Mesenchymal stem cell (in vitro differentiated cells and primary cell): ENCODE results near the gene COX14.
"Not testable (repeated sequence)": the region's sequence is repeated elsewhere in the genome, so short reads cannot be mapped to it uniquely, and the experiment has no call there.

ENCODE experiments used
- DNase-seq: peaks from one replicate; pipeline ENCODE4 v3.0.0-alpha.2; 2013
- H2AFZ ChIP-seq: one replicate; pipeline ENCODE4 v1.6.1; 2013; ENCODE audit warnings: low read depth, mild to moderate bottlenecking, control low read depth, inconsistent platforms, low read length, moderate library complexity
- H2AK5ac ChIP-seq: 2 replicates; pipeline ENCODE4 v1.6.1; 2013; ENCODE audit warnings: low read length, moderate library complexity, mild to moderate bottlenecking, inconsistent platforms; ENCODE audit not compliant: severe bottlenecking
- H2BK120ac ChIP-seq: one replicate; pipeline ENCODE4 v1.6.1; 2013; ENCODE audit warnings: low read depth, mild to moderate bottlenecking, inconsistent platforms, low read length, moderate library complexity
- H2BK12ac ChIP-seq, 2 experiments: one replicate each; pipeline ENCODE4 v1.6.1; 2013; ENCODE audit warnings: inconsistent platforms in 2 of 2, low read length in 2 of 2, mild to moderate bottlenecking in 2 of 2, moderate library complexity in 2 of 2, control low read depth in 1 of 2
- H2BK15ac ChIP-seq: one replicate; pipeline ENCODE4 v1.6.1; 2013; ENCODE audit warnings: mild to moderate bottlenecking, low read depth, inconsistent platforms; ENCODE audit not compliant: poor library complexity, severe bottlenecking
- H2BK5ac ChIP-seq: 2 replicates; pipeline ENCODE4 v1.6.1; 2013; ENCODE audit warnings: low read depth, mild to moderate bottlenecking, low read length, control low read depth, inconsistent platforms; ENCODE audit not compliant: poor library complexity, severe bottlenecking
- H3K14ac ChIP-seq, 2 experiments: one replicate each; pipeline ENCODE4 v1.6.1; 2013; ENCODE audit warnings: inconsistent platforms in 2 of 2, low read length in 2 of 2, control low read depth in 1 of 2, mild to moderate bottlenecking in 1 of 2, moderate library complexity in 1 of 2
- H3K18ac ChIP-seq, 2 experiments: one replicate each; pipeline ENCODE4 v1.6.1; 2013; ENCODE audit warnings: inconsistent platforms in 2 of 2, low read length in 2 of 2, control low read depth in 1 of 2, low read depth in 1 of 2, mild to moderate bottlenecking in 1 of 2
- H3K23ac ChIP-seq, 2 experiments: one replicate each; pipeline ENCODE4 v1.6.1; 2013; ENCODE audit warnings: inconsistent platforms in 2 of 2, low read length in 2 of 2, mild to moderate bottlenecking in 2 of 2, moderate library complexity in 2 of 2, control low read depth in 1 of 2
- H3K27ac ChIP-seq: 2 replicates; pipeline ENCODE4 v1.5.1; 2013; ENCODE audit warnings: mild to moderate bottlenecking, moderate library complexity, low read length, control low read depth, inconsistent platforms; ENCODE audit not compliant: poor library complexity, severe bottlenecking
- H3K27me3 ChIP-seq, 2 experiments: 2 replicates each; pipeline versions ENCODE4 v1.6.1 to v1.7.0; 2013; ENCODE audit warnings: low read length in 2 of 2, mild to moderate bottlenecking in 2 of 2, moderate library complexity in 2 of 2, control low read depth in 1 of 2, inconsistent platforms in 1 of 2; ENCODE audit not compliant: control insufficient read depth in 1 of 2, insufficient read depth in 1 of 2
- H3K36me3 ChIP-seq, 2 experiments: 2 replicates each; pipeline versions ENCODE4 v1.6.1 to v1.7.0; 2013; ENCODE audit warnings: low read length in 2 of 2, control low read depth in 1 of 2, inconsistent platforms in 1 of 2, low read depth in 1 of 2, mild to moderate bottlenecking in 1 of 2; ENCODE audit not compliant: insufficient read depth in 2 of 2, control insufficient read depth in 1 of 2
- H3K4ac ChIP-seq, 2 experiments: one replicate each; pipeline ENCODE4 v1.6.1; 2013; ENCODE audit warnings: inconsistent platforms in 2 of 2, low read length in 2 of 2, mild to moderate bottlenecking in 2 of 2, moderate library complexity in 2 of 2, control low read depth in 1 of 2, low read depth in 1 of 2
- H3K4me1 ChIP-seq: 2 replicates; pipeline ENCODE4 v1.6.1; 2013; ENCODE audit warnings: low read depth, low read length, control low read depth; ENCODE audit not compliant: control insufficient read depth, insufficient read depth
- H3K4me2 ChIP-seq: 2 replicates; pipeline ENCODE4 v1.6.1; 2013; ENCODE audit warnings: low read length, mild to moderate bottlenecking, inconsistent platforms; ENCODE audit not compliant: poor library complexity, severe bottlenecking
- H3K4me3 ChIP-seq, 2 experiments: 2 replicates each; pipeline versions ENCODE4 v1.5.1 to v1.7.0; 2013; ENCODE audit warnings: low read length in 2 of 2, mild to moderate bottlenecking in 2 of 2, control low read depth in 1 of 2, low read depth in 1 of 2; ENCODE audit not compliant: insufficient read depth in 1 of 2
- H3K79me1 ChIP-seq: replicated peaks from 2 replicates; pipeline ENCODE4 v1.6.1; 2013; ENCODE audit warnings: mild to moderate bottlenecking, control low read depth, low read length, inconsistent platforms; ENCODE audit not compliant: poor library complexity, severe bottlenecking
- H3K9ac ChIP-seq: 2 replicates; pipeline ENCODE4 v1.7.0; 2013; ENCODE audit warnings: mild to moderate bottlenecking, low read length, moderate library complexity
- H3K9me3 ChIP-seq: 2 replicates; pipeline ENCODE4 v1.7.0; 2013; ENCODE audit warnings: mild to moderate bottlenecking, low read length; ENCODE audit not compliant: control insufficient read depth
- H4K8ac ChIP-seq: one replicate; pipeline ENCODE4 v1.6.1; 2013; ENCODE audit warnings: inconsistent platforms, mild to moderate bottlenecking, low read length, moderate library complexity
- H4K91ac ChIP-seq: one replicate; pipeline ENCODE4 v1.6.1; 2013; ENCODE audit warnings: mild to moderate bottlenecking, low read length, inconsistent platforms
- WGBS: methylation state at CpG from one replicate; pipeline ENCODE4 v1.1.7; 2013; ENCODE audit warnings: mixed read lengths; 5-methylcytosine and 5-hydroxymethylcytosine counted together

COX14 gene

GRCh38 chr12:50151047-50151687, 39.1 kb downstream of the COX14 start:
- H2BK15ac ChIP-seq, result no peak overlapping the region
- no peak overlapping the region for H2BK12ac ChIP-seq
- H4K91ac ChIP-seq, result no peak overlapping the region
- peaks cover 16% of the 10 kb centered on the region for H3K79me1 ChIP-seq
- no peak for DNase-seq
- H3K23ac ChIP-seq, result no peak overlapping the region
- no peak overlapping the region for H3K4me2 ChIP-seq
- H3K36me3 ChIP-seq, result peaks cover 5% of the 10 kb centered on the region in 2 experiments
- no peak overlapping the region for H3K14ac ChIP-seq
- no peak overlapping the region for H2BK120ac ChIP-seq
- H4K8ac ChIP-seq, result no peak overlapping the region
- no peak overlapping the region for H3K4me3 ChIP-seq
- no peak overlapping the region for H3K18ac ChIP-seq
- no peak overlapping the region for H2AFZ ChIP-seq
- H3K27me3 ChIP-seq, result no peaks in the 10 kb centered on the region
- H2BK5ac ChIP-seq, result no peak overlapping the region
- H3K27ac ChIP-seq, result no peak overlapping the region
- WGBS, result 100% methylated on average over 1 of the region's 1 CpG
- no peak overlapping the region for H2AK5ac ChIP-seq
- H3K4me1 ChIP-seq, result no peaks in the 10 kb centered on the region
- no peak overlapping the region for H3K4ac ChIP-seq
- no peak overlapping the region for H3K9ac ChIP-seq
- H3K9me3 ChIP-seq, result no peaks in the 10 kb centered on the region

DNA sequence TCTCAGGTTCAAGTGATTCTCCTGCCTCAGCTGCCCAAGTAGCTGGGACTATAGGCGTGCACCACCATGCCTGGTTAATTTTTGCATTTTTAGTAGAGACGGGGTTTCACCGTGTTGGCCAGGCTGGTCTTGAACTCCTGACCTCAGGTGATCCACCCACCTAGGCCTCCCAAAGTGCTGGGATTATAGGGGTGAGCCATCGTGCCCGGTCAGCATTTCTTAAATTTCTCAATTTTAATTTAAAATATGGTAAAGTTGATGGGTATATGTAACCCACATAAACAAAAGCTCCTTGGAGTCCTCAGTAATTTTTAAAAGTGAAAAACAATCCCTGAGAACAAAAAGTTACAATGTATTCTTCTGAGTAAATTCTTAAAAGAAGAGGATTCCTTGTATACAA, 42.9 kb downstream of the COX14 start:
- not testable (repeated sequence) for H3K79me1 ChIP-seq, H3K27ac ChIP-seq, H3K4me3 ChIP-seq, H2BK120ac ChIP-seq, DNase-seq, H3K9ac ChIP-seq, H4K8ac ChIP-seq, H2AFZ ChIP-seq, H3K14ac ChIP-seq, H3K9me3 ChIP-seq, H3K4ac ChIP-seq, H3K27me3 ChIP-seq, H3K18ac ChIP-seq, H3K4me1 ChIP-seq, H2BK15ac ChIP-seq, H4K91ac ChIP-seq, H3K4me2 ChIP-seq, H2BK12ac ChIP-seq, H3K23ac ChIP-seq, H2AK5ac ChIP-seq, H2BK5ac ChIP-seq
- WGBS, result 90% methylated on average over 1 of the region's 5 CpGs
- H3K36me3 ChIP-seq, result peaks cover 2 to 11% of the 10 kb centered on the region in 2 experiments

DNA sequence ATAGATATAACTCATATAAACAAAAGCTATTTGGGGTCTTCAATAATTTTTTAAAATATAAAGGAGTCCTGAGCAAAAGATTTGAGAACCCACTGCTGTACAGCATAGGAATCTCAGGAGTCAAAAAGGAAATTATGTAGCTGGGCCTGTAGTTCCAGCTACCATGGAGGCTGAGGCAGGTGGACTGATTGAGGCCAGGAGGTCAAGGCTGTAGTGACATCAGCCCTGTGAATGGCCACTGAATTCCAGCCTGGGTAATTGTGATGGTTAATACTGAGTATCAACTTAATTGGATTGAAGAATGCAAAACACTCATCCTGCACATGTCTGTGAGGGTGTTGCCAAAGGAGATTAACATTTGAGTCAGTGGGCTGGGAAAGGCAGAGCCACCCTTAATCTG, 44.6 kb downstream of the COX14 start:
- no peak overlapping the region for H2BK12ac ChIP-seq
- no peak overlapping the region for H3K4me2 ChIP-seq

DNA sequence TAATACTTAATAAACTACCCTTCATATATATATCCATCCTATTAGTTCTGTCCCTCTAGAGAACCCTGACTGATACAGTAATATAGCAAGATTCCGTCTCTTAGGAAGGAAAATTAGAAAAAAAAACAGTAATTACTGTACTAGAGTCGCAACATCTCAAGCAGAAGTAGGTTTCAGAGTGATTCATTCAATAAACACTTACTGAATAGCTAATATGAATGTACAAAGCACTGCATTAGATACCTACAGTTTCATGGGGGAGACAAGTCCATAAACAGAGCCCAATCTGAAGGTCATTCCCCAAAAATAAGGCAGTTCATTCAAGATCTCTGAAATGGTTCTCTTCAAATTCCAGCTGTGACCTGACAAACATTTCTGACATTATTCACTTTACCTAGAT, 45.2 kb downstream of the COX14 start:
- no CpG with 5 or more reads among the region's 2 CpGs for WGBS
- H3K4me3 ChIP-seq, result no peak overlapping the region
- no peak overlapping the region for H3K4me2 ChIP-seq
- no peak overlapping the region for H4K91ac ChIP-seq
- H2AFZ ChIP-seq, result no peak overlapping the region
- H2BK12ac ChIP-seq, result no peak overlapping the region
- no peak overlapping the region for H2AK5ac ChIP-seq
- no peak overlapping the region for H3K9ac ChIP-seq
- H3K27ac ChIP-seq, result no peak overlapping the region
- no peak overlapping the region for H2BK15ac ChIP-seq
- no peaks in the 10 kb centered on the region for H3K9me3 ChIP-seq
- H4K8ac ChIP-seq, result no peak overlapping the region
- no peak overlapping the region for H2BK120ac ChIP-seq
- H2BK5ac ChIP-seq, result no peak overlapping the region
- no peak for DNase-seq
- no peak overlapping the region for H3K4ac ChIP-seq
- no peaks in the 10 kb centered on the region for H3K27me3 ChIP-seq
- no peak overlapping the region for H3K23ac ChIP-seq
- H3K36me3 ChIP-seq, result peaks cover 2 to 11% of the 10 kb centered on the region in 2 experiments
- peaks cover 5% of the 10 kb centered on the region for H3K4me1 ChIP-seq
- no peak overlapping the region for H3K18ac ChIP-seq
- no peak overlapping the region for H3K14ac ChIP-seq
- H3K79me1 ChIP-seq, result peaks cover 5% of the 10 kb centered on the region

More for the DNA sequence above, 44.6 kb downstream of the COX14 start:
- H3K18ac ChIP-seq, result no peak overlapping the region
- no peak overlapping the region for H4K8ac ChIP-seq
- no peak overlapping the region for H2BK15ac ChIP-seq
- H2BK120ac ChIP-seq, result no peak overlapping the region
- H3K4me3 ChIP-seq, result no peak overlapping the region
- no peaks in the 10 kb centered on the region for H3K9me3 ChIP-seq
- H3K36me3 ChIP-seq, result peaks cover 2 to 11% of the 10 kb centered on the region in 2 experiments
- no peak overlapping the region for H4K91ac ChIP-seq
- H3K79me1 ChIP-seq, result peaks cover 7% of the 10 kb centered on the region
- peaks cover 5% of the 10 kb centered on the region for H3K4me1 ChIP-seq
- no peaks in the 10 kb centered on the region for H3K27me3 ChIP-seq
- no peak overlapping the region for H3K23ac ChIP-seq
- no peak overlapping the region for H3K14ac ChIP-seq
- no peak for DNase-seq
- H3K4ac ChIP-seq, result no peak overlapping the region
- H2AFZ ChIP-seq, result no peak overlapping the region
- H2BK5ac ChIP-seq, result no peak overlapping the region
- H3K9ac ChIP-seq, result no peak overlapping the region
- H2AK5ac ChIP-seq, result no peak overlapping the region
- H3K27ac ChIP-seq, result no peak overlapping the region
